DMS114 treated with DMSO at 0.1 percent for 48 hours (cell line): ENCODE results near the gene RAB11FIP3.

ENCODE experiments used
- DNase-seq: peaks from one replicate; lab custom pipeline; 2025; ENCODE audit not compliant: unreplicated experiment; lab: John Stamatoyannopoulos, UW

Gene RAB11FIP3

GRCh38 chr16:529012-529575 is 103.6 kb downstream of the RAB11FIP3 start:
- no peak for DNase-seq

DNA sequence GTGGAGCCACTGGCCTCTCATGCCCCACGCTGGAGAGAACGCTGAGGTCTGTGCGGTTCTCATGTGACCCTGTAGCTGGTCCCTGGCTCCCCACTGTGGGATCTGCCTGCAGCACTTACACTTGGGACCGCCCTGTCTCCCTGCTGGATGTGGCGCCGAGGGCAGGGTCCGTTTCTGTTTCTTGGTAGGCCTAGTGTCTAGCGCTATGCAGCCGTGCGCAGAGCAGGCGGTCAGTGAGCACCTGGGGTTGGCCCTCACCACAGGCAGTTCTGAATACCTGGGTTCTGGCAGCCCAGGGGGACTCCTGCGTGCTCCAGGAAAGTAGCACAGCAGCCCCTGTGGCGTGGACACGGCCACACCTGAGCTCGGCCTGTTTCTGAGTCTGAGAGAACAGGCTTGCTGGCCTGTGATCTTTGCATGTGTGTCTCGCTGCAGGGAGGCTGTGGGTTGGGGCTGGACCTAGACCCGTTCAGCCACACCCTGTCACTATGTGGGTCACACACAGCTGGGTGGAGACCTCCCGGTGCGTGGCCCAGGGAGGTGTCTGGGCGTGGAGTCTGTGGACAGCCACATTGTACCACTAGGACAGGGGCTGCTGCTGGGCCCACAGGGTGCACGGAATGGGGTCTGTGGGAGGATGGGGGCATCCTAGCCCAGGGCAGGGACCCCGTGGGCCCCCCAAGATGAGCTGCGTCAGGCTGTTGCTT is 104.8 kb downstream of the RAB11FIP3 start:
- no peak for DNase-seq

DNA sequence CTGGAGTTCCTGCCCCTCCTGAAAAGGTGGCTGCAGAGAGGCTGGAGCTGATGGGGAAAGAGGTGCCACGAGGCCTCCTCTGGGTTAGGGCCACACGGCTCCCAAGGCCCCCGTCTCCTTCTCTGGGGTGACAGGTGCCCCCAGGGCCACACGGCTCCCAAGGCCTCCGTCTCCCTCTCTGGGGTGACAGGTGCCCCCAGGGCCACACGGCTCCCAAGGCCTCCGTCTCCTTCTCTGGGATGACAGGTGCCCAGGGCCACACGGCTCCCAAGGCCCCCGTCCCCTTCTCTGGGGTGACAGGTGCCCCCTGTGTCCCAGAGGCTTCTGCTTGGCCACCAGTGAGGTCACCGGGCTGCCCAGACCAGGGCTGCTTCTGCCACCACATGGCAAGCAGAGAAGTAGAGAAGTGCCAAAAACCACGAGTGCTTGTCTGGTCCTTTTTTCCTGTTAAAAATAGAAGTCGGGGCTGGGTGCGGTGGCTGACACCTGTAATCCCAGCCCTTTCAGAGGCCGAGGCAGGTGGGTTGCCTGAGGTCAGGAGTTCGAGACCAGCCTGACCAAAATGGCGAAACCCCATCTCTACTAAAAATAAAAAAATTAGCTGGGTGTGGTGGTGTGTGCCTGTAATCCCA is 106.2 kb downstream of the RAB11FIP3 start:
- DNase-seq, result no peak

- DNase-seq, result no peak
These were observed 108.1 kb downstream of the RAB11FIP3 start for GRCh38 chr16:533391-534123.

DNA sequence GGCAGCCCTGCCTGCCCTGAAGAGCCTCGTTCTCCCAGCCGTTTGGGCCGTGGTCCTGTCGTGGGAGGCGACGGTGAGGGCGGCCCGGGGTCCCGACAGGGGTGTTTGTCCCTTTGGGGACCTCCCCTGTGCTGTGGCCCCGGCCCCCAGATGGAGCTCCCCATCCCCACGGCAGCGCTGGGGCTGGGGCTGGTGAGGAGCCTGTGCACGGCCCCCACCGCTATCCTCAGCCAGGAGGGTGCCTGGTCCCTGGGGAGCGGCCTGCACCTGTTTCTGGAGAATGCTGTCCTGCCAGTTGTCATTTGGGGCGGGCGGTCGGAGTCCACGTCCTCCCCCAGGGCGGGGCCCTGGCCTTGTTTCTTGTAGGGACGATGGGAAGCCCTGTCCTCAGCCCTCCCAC is 108.7 kb downstream of the RAB11FIP3 start:
- DNase-seq, result no peak

GRCh38 chr16:534856-535445 is 109.5 kb downstream of the RAB11FIP3 start:
- no peak for DNase-seq

DNA sequence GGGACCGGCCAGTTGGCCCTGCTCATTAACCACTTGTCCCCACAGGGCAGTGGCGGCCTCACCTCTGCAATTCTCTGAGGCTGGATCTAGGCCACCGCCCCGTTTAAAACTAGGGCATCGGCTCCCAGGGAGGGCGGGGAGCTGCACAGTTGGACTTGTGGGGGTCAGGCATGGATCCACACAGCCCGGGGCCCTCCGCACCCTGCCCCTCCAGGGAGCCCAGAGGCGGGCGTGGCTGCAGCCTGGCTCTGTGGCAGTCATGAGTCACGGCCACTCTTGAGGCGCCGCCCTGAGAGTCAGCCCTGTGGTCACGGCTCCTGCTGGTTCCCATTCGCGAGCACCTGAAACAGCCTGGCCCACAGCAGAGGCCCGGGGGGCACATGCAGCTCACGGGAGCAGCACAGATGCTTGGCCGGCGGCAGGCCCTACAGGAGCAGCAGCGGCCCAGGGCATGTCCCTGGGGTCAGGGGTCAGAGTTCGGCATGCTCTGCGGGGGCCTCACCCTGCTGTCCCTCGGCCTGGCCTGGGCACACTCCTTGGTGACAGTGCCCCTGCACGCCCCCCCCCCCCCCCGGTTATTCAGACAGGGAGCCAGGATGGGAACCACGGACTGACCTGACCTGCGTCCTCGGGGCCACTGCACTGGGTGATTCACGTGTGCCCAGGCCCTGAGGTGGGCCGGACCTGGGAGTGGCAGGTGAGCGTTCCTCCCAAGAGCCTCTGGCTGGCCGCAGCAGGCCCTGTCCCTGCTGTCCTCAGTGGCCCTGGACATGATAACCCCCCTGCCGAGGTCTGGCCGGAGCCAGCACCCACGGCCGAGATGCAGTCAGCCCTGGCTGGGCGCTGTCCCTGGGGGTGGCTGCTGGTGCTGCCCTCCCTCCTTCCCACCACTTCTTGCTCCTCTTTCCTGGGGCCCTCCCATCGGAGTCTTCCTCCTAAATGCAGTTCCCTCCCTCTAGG is 110.3 kb downstream of the RAB11FIP3 start:
- DNase-seq, result no peak

GRCh38 chr16:536746-537145 is 111.3 kb downstream of the RAB11FIP3 start:
- DNase-seq, result no peak

DNA sequence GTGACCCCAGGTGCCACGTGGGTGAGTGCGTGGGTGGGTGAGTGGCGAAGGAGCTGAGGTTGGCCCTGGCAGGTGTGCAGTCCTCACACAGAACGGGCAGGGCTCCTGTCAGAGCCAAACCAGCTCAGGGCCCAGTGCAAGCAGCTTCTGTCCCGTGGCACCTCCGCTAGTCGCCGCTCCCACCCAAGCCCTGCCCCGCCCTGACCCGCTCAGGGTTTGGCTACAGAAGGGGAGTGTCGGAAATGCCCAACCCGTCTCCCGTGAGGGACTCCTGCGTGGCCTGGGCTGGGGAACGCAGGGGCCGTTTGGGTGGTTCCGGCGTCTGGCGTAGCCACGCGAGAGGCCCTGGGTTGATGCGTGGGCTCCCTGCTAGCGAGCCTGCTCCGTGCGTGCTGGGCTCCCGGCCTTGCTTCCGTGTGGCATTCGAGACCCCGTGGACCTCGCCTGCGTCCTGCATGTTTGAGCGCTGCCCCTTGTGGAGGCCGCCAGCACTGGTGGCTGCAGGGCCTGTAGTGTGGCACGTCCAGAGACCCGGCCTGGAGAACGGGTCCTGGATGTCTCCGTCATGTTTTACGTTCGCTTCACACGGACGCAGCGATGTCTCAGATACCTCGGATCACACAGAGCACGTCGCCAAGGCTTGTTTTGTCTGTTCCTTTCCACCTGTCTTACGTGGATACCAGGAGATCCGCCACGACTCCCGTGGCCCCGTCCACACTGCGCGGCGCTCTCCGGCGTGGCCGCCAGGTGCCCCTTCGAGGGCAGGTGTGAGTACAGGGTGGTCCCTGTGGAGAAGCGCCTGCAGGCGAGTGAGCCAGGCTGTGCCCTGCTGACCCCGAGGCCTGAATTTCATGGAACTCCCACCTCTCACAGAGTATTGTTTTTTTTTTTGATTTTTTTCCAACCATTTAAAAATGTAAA is 112.2 kb downstream of the RAB11FIP3 start:
- no peak for DNase-seq

GRCh38 chr16:539901-540530 is 114.6 kb downstream of the RAB11FIP3 start:
- no peak for DNase-seq

- DNase-seq, result no peak
These were observed 115.3 kb downstream of the RAB11FIP3 start for GRCh38 chr16:540645-541340.

GRCh38 chr16:543301-544164 is 118.1 kb downstream of the RAB11FIP3 start:
- DNase-seq, result no peak

- DNase-seq, result no peak
These were observed 119.1 kb downstream of the RAB11FIP3 start for GRCh38 chr16:544517-544916.

DNA sequence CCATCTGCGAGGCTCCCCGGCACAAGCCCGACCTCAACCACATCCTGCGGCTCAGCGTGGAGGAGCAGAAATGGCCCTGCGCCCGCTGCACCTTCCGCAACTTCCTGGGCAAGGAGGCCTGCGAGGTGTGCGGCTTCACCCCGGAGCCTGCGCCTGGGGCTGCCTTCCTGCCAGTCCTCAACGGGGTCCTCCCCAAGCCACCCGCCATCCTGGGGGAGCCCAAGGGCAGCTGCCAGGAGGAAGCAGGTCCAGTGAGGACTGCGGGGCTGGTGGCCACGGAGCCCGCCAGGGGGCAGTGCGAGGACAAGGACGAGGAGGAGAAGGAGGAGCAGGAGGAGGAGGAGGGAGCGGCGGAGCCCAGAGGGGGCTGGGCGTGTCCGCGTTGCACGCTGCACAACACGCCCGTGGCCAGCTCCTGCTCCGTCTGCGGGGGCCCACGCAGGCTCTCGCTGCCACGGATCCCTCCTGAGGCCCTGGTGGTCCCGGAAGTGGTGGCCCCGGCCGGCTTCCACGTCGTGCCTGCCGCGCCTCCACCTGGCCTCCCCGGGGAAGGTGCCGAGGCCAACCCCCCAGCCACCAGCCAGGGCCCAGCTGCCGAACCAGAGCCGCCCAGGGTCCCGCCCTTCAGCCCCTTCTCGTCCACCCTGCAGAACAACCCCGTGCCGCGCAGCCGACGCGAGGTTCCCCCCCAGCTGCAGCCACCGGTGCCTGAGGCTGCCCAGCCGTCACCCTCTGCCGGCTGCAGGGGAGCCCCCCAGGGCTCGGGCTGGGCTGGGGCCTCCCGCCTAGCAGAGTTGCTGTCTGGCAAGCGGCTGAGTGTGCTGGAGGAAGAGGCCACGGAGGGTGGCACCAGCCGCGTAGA is 121.7 kb downstream of the RAB11FIP3 start:
- DNase-seq, result no peak

- no peak for DNase-seq
These were observed 123.1 kb downstream of the RAB11FIP3 start for GRCh38 chr16:548586-548985.

DNA sequence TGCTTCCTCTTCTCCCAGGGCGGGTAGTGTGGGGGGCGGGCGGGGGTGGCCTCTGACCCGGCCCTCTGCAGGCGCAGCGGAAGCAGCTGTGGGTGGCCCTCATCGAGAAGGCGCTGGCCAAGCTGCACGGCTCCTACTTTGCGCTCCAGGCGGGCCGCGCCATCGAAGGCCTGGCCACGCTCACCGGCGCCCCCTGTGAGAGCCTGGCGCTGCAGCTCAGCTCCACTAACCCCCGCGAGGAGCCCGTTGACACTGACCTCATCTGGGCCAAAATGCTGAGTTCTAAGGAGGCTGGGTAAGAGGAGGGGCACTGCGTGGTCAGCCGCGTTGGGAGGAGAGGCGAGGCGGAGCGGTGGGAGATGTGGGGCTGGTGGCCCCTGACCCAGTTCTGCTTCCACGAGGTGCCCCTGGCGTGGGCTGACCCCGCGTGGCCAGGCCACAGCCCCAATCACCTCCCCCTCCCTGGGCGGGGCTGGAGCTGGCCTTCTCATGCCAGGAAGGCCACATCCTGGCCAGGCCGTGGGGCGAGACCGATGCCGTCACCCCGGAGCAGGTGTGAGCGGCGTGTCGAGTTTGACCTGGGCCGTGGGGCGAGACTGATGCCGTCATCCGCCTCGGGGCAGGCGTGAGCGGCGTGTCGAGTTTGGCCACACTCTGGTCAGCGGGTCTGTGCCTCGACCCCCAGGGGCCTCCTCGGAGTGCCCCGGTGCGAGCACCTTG is 124.3 kb downstream of the RAB11FIP3 start:
- DNase-seq, result no peak
